ENCODE data around the gene ZNF679.
"Not testable (repeated sequence)": the region's sequence is repeated elsewhere in the genome, so short reads cannot be mapped to it uniquely, and the experiment has no call there.

Gene ZNF679

DNA sequence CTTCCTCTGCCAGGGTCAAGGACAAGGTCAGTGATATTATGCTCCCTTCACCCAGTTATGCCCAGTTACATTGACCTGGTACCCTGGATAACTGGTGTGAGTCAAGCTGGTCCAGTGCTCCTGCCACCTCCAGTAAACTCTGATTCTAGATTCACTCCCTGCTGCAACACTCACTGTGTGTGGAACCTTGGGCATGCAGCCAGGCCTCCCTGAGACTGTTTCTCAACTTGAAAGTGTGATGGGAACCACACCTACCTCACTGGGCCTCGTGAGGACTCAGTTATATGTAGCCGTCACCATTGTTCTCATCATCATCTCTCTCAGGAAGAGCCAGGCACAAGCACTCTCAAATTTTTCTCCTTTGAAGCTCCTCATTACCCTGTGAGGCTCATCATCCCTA lies 84.6 kb downstream of the ZNF679 start:
- no peak for DNase-seq

- no peak for DNase-seq
Observed at GRCh38 chr7:64313740-64314491, 85.6 kb downstream of the ZNF679 start, which contains the start of gene ZNF736. Gene ZNF736 (plus strand): TSS chr7:64313961. CDS start chr7:64314151, 190 bp downstream.

- no peak for DNase-seq
Observed at GRCh38 chr7:64314566-64314965, 86.3 kb downstream of the ZNF679 start.

DNA sequence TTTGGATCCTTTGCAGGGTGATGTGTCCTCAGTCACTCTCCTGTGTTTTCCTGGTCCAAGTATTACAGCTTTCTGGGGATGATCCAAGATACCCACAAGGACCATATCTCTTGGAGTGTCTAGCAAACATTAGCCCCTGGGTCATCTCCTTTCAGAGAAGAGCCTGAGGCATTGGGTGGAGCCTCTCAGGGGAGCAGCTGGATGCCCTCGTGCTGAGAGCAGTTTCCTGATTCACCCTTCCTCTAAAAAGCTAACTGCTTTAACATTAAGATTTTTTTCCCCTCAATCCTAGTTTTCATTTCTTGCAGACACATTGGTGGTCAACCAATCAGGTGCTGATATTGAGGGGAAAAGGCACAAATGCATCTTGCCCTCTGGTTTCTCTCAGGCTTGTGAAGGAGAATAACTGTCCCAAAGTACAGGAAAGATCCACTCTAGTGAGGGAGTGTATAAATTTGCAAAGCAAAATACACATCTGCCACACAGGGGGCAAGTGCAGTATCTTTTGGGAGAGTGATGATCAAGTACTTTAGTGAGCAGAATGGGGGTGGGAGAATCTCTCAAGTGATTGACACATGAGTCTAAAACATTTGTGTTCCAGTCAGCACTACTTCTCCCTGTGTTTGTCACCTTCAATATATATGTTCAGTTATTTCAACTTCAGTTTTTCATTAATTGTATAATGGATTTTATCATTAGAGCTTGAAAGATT lies 87.9 kb downstream of the ZNF679 start:
- DNase-seq: not testable (repeated sequence)
